WTC11 (cell line): ENCODE results near the gene PICALM.

ENCODE experiments used
- CTCF ChIP-seq: fragments of 200-600 bp; IDR thresholded peaks from 2 replicates; pipeline ENCODE4 v1.8.0; 2022; ENCODE audit warnings: antibody characterized with exemption
- E2F5 ChIP-seq: sonication (generic); formaldehyde crosslinking; IDR thresholded peaks from 2 replicates; pipeline ENCODE4 v1.8.1; 2022; ENCODE audit warnings: mild to moderate bottlenecking, moderate library complexity, missing genetic modification reagents
- IRF1 ChIP-seq: sonication (generic); formaldehyde crosslinking; IDR thresholded peaks from 2 replicates; pipeline ENCODE4 v1.8.0; 2023; ENCODE audit warnings: missing genetic modification reagents
- JUN ChIP-seq: sonication (generic); formaldehyde crosslinking; IDR thresholded peaks from 2 replicates; pipeline ENCODE4 v1.8.0; 2023; ENCODE audit warnings: mild to moderate bottlenecking, missing genetic modification reagents
- SP1 ChIP-seq: sonication (generic); formaldehyde crosslinking; conservative IDR thresholded peaks from 2 replicates; pipeline ENCODE4 v1.8.1; 2022; ENCODE audit warnings: missing genetic modification reagents
- TEAD1 ChIP-seq: sonication (generic); formaldehyde crosslinking; IDR thresholded peaks from 2 replicates; pipeline ENCODE4 v1.8.0; 2022; ENCODE audit warnings: mild to moderate bottlenecking, missing genetic modification reagents
- TEAD4 ChIP-seq: sonication (generic); formaldehyde crosslinking; IDR thresholded peaks from 2 replicates; pipeline ENCODE4 v1.8.0; 2022; ENCODE audit warnings: mild to moderate bottlenecking, missing genetic modification reagents
- TF ChIP-seq, protein P1 (sequence below): sonication (generic); formaldehyde crosslinking; IDR thresholded peaks from 2 replicates; pipeline ENCODE4 v1.8.1; 2022; ENCODE audit warnings: low read depth, missing genetic modification reagents, borderline replicate concordance

DNA sequence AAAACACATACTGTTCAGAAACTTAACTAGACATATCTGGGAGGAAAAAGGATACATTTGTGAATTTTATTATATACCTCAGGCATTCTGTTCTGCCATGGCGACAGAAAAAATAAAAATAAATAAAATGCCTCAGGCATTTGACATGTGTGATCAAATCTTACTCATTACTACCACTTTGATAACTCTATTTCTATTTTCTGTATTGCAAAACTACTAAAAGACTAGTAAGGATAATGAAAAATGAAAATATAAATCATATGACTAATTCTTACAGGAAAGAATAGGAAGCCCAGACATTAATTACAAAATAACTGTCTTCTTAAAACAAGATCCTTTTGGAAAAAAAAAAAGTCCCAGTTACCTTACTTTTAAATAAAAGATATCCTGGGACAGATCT, 5.3 kb downstream of the PICALM start:
- TF ChIP-seq E2F5 (CRISPR knock-in tag) (no peak), TEAD1 (CRISPR knock-in tag) (no peak), SP1 (no peak), CTCF (no peak), TEAD4 (no peak), JUN (CRISPR knock-in tag) (no peak), IRF1 (CRISPR knock-in tag) (no peak)
- TF ChIP-seq, protein P1, sequence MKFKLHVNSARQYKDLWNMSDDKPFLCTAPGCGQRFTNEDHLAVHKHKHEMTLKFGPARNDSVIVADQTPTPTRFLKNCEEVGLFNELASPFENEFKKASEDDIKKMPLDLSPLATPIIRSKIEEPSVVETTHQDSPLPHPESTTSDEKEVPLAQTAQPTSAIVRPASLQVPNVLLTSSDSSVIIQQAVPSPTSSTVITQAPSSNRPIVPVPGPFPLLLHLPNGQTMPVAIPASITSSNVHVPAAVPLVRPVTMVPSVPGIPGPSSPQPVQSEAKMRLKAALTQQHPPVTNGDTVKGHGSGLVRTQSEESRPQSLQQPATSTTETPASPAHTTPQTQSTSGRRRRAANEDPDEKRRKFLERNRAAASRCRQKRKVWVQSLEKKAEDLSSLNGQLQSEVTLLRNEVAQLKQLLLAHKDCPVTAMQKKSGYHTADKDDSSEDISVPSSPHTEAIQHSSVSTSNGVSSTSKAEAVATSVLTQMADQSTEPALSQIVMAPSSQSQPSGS, result no peak
